ENCODE measurements around the gene TRAPPC3.

The TRAPPC3 gene

DNA sequence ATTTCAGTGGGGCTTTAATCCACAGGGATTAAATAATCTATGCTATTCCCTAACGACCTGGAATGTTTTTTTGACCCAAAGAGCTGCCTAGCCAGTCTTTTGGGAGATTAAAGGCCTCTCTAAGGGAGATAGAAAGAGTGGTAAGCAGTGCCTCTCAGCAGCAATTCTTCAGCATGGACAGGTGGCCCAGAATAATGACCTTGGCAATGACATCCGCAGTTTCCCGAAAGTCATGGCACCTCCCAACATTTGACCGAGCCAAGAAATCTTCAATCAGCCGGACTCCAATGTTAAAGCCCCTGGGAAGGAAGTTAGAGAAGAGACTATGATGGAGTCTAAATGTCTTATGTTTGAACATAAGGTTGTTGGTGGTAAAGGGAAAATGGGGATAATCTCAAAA lies 9.8 kb downstream of the TRAPPC3 start:
- H3K4me3 ChIP-seq (ENCODE audit: control insufficient read depth, low read depth, low read length), result no peak overlapping the region
- no peak for TF ChIP-seq CTCF (conservative IDR thresholded peaks at IDR 0.05; ENCODE audit: control insufficient read depth, insufficient read depth, low read depth, low read length)
- DNase-seq (ENCODE audit: low read depth), result no peak

DNA sequence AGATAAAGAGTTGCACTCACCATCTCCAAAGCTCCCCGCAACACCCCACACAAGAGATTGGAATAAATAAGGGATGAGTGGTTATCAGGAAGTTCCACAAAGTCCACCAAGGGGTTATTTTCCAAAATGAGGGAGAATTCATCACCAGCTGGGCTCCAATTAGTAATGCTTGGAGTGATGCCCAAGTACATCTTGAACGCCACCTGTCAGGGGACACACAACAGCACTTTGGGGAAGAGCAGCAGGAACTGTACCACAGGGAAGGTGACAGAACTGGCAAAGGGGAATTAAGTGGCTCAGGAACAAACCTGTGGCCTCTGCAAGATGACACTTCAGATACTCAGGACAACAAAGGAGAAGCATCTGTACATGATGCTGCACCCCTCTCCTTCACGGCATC lies 11.5 kb downstream of the TRAPPC3 start:
- no peak for DNase-seq (ENCODE audit: low read depth)
- H3K4me3 ChIP-seq (ENCODE audit: control insufficient read depth, low read depth, low read length), result no peak overlapping the region
- TF ChIP-seq CTCF (conservative IDR thresholded peaks at IDR 0.05; ENCODE audit: control insufficient read depth, insufficient read depth, low read depth, low read length), result no peak

DNA sequence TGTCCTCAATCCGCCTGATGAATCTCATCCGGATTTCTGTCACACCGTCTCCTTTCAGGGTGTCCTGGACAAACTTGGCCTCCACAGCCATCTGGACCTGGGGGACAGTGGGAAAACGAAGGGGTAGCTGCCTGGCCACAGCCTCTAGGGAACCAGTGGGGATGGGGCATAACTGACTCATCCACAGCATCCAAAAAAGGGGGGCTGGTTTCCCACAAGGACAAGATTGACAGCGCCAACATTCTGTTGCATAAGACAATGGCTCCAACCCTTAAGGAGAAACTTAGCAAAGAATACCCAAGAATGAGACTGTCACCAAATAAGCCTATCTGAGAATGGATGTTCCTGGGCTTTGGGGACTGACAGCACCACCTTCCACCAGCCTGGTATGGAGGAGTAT lies 12.1 kb downstream of the TRAPPC3 start:
- no peak for DNase-seq (ENCODE audit: low read depth)
- no peak for TF ChIP-seq CTCF (conservative IDR thresholded peaks at IDR 0.05; ENCODE audit: control insufficient read depth, insufficient read depth, low read depth, low read length)
- no peak overlapping the region for H3K4me3 ChIP-seq (ENCODE audit: control insufficient read depth, low read depth, low read length)

GRCh38 chr1:36136535-36136934 lies 12.8 kb downstream of the TRAPPC3 start:
- H3K4me3 ChIP-seq (ENCODE audit: control insufficient read depth, low read depth, low read length), result no peak overlapping the region
- TF ChIP-seq CTCF (conservative IDR thresholded peaks at IDR 0.05; ENCODE audit: control insufficient read depth, insufficient read depth, low read depth, low read length), result no peak
- DNase-seq (ENCODE audit: low read depth), result peak; percentile 90

GRCh38 chr1:36135796-36136195 lies 13.5 kb downstream of the TRAPPC3 start:
- no peak for TF ChIP-seq CTCF (conservative IDR thresholded peaks at IDR 0.05; ENCODE audit: control insufficient read depth, insufficient read depth, low read depth, low read length)
- DNase-seq (ENCODE audit: low read depth), result no peak
- no peak overlapping the region for H3K4me3 ChIP-seq (ENCODE audit: control insufficient read depth, low read depth, low read length)

DNA sequence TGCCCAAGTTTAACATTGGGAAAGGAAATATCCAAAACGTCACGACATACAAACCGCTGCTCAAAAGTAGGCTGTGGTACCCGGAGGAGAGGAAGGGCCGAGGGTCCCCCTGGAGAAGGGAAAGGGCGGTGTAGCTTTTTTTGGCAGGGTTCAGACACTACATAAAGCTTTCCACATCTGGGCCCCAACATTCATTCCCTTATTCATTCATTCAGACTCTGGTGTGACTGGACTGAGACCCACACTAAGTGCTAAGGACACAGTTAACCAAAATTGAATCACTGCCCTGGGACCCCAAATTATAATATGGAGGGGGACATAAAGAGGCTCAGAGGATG lies 14.0 kb downstream of the TRAPPC3 start:
- DNase-seq (ENCODE audit: low read depth), result no peak
- TF ChIP-seq CTCF (conservative IDR thresholded peaks at IDR 0.05; ENCODE audit: control insufficient read depth, insufficient read depth, low read depth, low read length), result no peak
- no peak overlapping the region for H3K4me3 ChIP-seq (ENCODE audit: control insufficient read depth, low read depth, low read length)
